K562 (cell line): ENCODE data around the gene FKBP8. TPM values are rescaled to one million over a fixed set of nuclear protein-coding genes. Genes with fewer than 3 reads are reported as not detected.

Experiments
- BCL6 ChIP-seq: fragments of 250-450 bp; sonication (Bioruptor Pico); IDR thresholded peaks from 2 replicates; pipeline ENCODE4 v1.4.0; 2020
- BRD9 ChIP-seq: fragments of 450-650 bp; IDR thresholded peaks from 2 replicates; pipeline ENCODE4 v1.6.1; 2018; ENCODE audit warnings: low read depth; ENCODE audit not compliant: partially characterized antibody
- E2F3 ChIP-seq: fragments of 250-450 bp; sonication (Bioruptor Pico); IDR thresholded peaks from 2 replicates; pipeline ENCODE4 v1.4.0; 2020; ENCODE audit warnings: mild to moderate bottlenecking
- GTF2A2 ChIP-seq: IDR thresholded peaks from 2 replicates; pipeline ENCODE4 v1.6.1; 2016; ENCODE audit warnings: mild to moderate bottlenecking, missing genetic modification characterization, missing compliant biosample characterization
- GTF2F1 ChIP-seq: IDR thresholded peaks from 2 replicates; pipeline ENCODE4 v1.6.1; 2011; ENCODE audit warnings: low read depth, low read length, improper control_type of control experiment
- MAFG ChIP-seq: fragments of 450-650 bp; conservative IDR thresholded peaks from 2 replicates; pipeline ENCODE4 v1.6.1; 2016; ENCODE audit warnings: missing genetic modification characterization, missing compliant biosample characterization
- NCOA4 ChIP-seq: fragments of 450-650 bp; IDR thresholded peaks from 2 replicates; pipeline ENCODE4 v1.6.1; 2018; ENCODE audit warnings: mild to moderate bottlenecking; ENCODE audit not compliant: partially characterized antibody
- NR1H2 ChIP-seq: sonication (generic); formaldehyde crosslinking; IDR thresholded peaks from 2 replicates; pipeline ENCODE4 v1.4.0; 2020; ENCODE audit warnings: mild to moderate bottlenecking, missing genetic modification reagents
- PURB ChIP-seq: sonication (generic); formaldehyde crosslinking; IDR thresholded peaks from 2 replicates; pipeline ENCODE4 v1.9.0; 2021; ENCODE audit warnings: low read depth, mild to moderate bottlenecking, missing genetic modification reagents
- RBM15 ChIP-seq: fragments of 200-400 bp; formaldehyde crosslinking; IDR thresholded peaks from 2 replicates; pipeline ENCODE4 v1.6.1; 2018; ENCODE audit warnings: mild to moderate bottlenecking, low read length, moderate library complexity; ENCODE audit not compliant: insufficient read depth
- TBP ChIP-seq: optimal IDR thresholded peaks from 2 replicates; pipeline ENCODE3; 2011; ENCODE audit warnings: low read depth, low read length, improper control_type of control experiment
- ZNF583 ChIP-seq: fragments of 250-450 bp; sonication (Bioruptor Pico); IDR thresholded peaks from 2 replicates; pipeline ENCODE4 v1.4.0; 2020
- ZNF766 ChIP-seq: fragments of 200-800 bp; sonication (Bioruptor generic); conservative IDR thresholded peaks from 2 replicates; pipeline ENCODE4 v1.6.1; 2016; ENCODE audit warnings: missing genetic modification characterization, missing compliant biosample characterization
- polyA plus RNA-seq, 8 experiments: library from polyadenylated mRNA; depleted of rRNA in 4 of 8; stranded (reverse) in 5 of 8; unstranded in 3 of 8; fragments of >200 nt; fragmentation: Nextera tagmentation in 2 of 8; fragmentation: Illumina TruSeq in 1 of 8; extraction: Ambion mirVana in 2 of 8; extraction: Trizol in 1 of 8; gene quantifications; 2 replicates each; pipeline versions ENCODE4 v1.2.1 to v1.2.3, GENCODE V29; 2011 to 2014; ENCODE audit warnings: inconsistent platforms in 1 of 8, missing spikeins in 1 of 8
- total RNA-seq, 7 experiments: library from RNA; depleted of rRNA in 6 of 7; stranded (reverse); fragments of >200 nt in 6 of 7; fragmentation: Illumina TruSeq in 2 of 7; extraction: Trizol in 2 of 7; gene quantifications; 2 replicates each; pipeline versions ENCODE4 v1.2.1 to v1.2.3, GENCODE V29; 2011 to 2021; ENCODE audit warnings: low replicate concordance in 1 of 7
- TF ChIP-seq, protein P1 (sequence below): sonication (generic); formaldehyde crosslinking; IDR thresholded peaks from 2 replicates; pipeline ENCODE4 v1.8.0; 2023; ENCODE audit warnings: mild to moderate bottlenecking, missing genetic modification reagents
- TF ChIP-seq, protein P2 (sequence below), 2 experiments: fragments of 450-650 bp in 1 of 2; sonication (generic) in 1 of 2; formaldehyde crosslinking; conservative IDR thresholded peaks; 2 replicates each; pipeline versions ENCODE4 v1.4.0 to v1.8.1; 2020 to 2022; ENCODE audit warnings: mild to moderate bottlenecking in 1 of 2, missing genetic modification reagents in 1 of 2
- TF ChIP-seq, protein P3 (sequence below): fragments of 450-650 bp; formaldehyde crosslinking; IDR thresholded peaks from 2 replicates; pipeline ENCODE4 v1.4.0; 2020; ENCODE audit warnings: mild to moderate bottlenecking, mixed read lengths
- TF ChIP-seq, protein P4 (sequence below): sonication (generic); formaldehyde crosslinking; IDR thresholded peaks from 2 replicates; pipeline ENCODE4 v1.4.0; 2020; ENCODE audit warnings: mild to moderate bottlenecking, missing genetic modification reagents
- TF ChIP-seq, protein P5 (sequence below): fragments of 250-450 bp; sonication (Bioruptor Pico); IDR thresholded peaks from 2 replicates; pipeline ENCODE4 v1.4.0; 2020; ENCODE audit warnings: mild to moderate bottlenecking
- TF ChIP-seq, protein P6 (sequence below): fragments of 250-450 bp; sonication (Bioruptor Pico); IDR thresholded peaks from 2 replicates; pipeline ENCODE4 v1.5.0; 2021

Gene FKBP8
- total and polyA plus RNA-seq, 9 of the 15 experiments (the other 6 are each of a cell fraction or from before 2014, with no cell fraction given) = 0.46 to 236 (median 104) TPM

DNA sequence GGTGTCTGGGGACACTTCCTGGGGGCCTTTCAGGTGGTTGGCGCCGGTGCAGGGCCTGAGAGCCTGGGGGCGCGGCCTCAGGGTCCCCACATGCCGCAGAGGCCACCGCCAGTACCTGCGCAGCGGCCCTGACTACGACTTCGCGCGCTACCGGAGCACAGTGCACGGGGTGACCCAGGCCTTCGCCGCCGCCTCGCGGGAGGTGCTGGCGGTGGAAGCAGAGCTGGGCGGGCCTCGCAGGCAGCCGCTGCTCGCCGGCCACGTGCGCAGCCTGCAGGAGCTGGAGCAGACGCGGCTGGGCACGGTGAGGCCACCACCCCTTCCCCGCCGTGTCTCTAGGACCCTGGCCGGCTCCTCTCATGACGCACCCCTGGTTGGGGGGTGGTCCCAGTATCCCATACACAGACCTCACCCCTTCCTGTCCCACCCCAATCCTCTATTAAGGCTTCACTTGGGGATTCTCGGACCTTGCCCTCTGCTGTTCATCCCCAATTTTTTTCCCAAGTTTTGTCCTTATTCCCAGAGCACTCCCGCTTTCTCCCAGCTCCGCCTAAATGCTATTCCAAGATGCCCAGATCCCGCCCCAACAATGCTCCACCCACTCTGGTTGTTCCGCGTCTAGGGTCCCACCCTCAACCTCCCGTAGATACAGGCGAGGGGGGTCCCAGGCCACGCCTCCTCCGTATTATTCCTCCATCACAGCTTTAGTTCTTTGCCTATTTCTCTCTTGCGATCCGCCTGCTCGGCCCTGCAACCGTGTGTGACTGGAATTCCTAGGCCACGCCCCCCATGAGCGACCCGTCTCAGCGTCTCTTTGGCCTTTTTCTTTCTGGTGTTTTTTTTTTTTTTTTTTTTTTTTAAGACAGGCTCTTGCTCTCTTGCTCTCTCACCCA lies 46.3 kb upstream of the FKBP8 start (continued):
- TF ChIP-seq, protein P1, sequence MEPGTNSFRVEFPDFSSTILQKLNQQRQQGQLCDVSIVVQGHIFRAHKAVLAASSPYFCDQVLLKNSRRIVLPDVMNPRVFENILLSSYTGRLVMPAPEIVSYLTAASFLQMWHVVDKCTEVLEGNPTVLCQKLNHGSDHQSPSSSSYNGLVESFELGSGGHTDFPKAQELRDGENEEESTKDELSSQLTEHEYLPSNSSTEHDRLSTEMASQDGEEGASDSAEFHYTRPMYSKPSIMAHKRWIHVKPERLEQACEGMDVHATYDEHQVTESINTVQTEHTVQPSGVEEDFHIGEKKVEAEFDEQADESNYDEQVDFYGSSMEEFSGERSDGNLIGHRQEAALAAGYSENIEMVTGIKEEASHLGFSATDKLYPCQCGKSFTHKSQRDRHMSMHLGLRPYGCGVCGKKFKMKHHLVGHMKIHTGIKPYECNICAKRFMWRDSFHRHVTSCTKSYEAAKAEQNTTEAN = no peak
- TF ChIP-seq, protein P2, sequence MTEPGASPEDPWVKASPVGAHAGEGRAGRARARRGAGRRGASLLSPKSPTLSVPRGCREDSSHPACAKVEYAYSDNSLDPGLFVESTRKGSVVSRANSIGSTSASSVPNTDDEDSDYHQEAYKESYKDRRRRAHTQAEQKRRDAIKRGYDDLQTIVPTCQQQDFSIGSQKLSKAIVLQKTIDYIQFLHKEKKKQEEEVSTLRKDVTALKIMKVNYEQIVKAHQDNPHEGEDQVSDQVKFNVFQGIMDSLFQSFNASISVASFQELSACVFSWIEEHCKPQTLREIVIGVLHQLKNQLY (CRISPR knock-in tag; conservative IDR thresholded peaks at IDR 0.05) = peak in 1 of 2 experiments; percentile 96; a peak in 1 of 4 replicates
- TF ChIP-seq, protein P3, sequence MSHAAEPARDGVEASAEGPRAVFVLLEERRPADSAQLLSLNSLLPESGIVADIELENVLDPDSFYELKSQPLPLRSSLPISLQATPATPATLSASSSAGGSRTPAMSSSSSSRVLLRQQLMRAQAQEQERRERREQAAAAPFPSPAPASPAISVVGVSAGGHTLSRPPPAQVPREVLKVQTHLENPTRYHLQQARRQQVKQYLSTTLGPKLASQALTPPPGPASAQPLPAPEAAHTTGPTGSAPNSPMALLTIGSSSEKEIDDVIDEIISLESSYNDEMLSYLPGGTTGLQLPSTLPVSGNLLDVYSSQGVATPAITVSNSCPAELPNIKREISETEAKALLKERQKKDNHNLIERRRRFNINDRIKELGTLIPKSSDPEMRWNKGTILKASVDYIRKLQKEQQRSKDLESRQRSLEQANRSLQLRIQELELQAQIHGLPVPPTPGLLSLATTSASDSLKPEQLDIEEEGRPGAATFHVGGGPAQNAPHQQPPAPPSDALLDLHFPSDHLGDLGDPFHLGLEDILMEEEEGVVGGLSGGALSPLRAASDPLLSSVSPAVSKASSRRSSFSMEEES (CRISPR knock-in tag) = no peak
- TF ChIP-seq E2F3 (CRISPR knock-in tag) = no peak
- no peak for TF ChIP-seq NR1H2
- no peak for TF ChIP-seq ZNF583
- TF ChIP-seq GTF2F1 = no peak
- TF ChIP-seq, protein P4, sequence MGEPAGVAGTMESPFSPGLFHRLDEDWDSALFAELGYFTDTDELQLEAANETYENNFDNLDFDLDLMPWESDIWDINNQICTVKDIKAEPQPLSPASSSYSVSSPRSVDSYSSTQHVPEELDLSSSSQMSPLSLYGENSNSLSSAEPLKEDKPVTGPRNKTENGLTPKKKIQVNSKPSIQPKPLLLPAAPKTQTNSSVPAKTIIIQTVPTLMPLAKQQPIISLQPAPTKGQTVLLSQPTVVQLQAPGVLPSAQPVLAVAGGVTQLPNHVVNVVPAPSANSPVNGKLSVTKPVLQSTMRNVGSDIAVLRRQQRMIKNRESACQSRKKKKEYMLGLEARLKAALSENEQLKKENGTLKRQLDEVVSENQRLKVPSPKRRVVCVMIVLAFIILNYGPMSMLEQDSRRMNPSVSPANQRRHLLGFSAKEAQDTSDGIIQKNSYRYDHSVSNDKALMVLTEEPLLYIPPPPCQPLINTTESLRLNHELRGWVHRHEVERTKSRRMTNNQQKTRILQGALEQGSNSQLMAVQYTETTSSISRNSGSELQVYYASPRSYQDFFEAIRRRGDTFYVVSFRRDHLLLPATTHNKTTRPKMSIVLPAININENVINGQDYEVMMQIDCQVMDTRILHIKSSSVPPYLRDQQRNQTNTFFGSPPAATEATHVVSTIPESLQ = peak; percentile 90; the same call in 1 of the 2 replicates
- TF ChIP-seq ZNF766 (CRISPR knock-in tag) = no peak
- no peak for TF ChIP-seq TBP
- no peak for TF ChIP-seq RBM15
- TF ChIP-seq, protein P5, sequence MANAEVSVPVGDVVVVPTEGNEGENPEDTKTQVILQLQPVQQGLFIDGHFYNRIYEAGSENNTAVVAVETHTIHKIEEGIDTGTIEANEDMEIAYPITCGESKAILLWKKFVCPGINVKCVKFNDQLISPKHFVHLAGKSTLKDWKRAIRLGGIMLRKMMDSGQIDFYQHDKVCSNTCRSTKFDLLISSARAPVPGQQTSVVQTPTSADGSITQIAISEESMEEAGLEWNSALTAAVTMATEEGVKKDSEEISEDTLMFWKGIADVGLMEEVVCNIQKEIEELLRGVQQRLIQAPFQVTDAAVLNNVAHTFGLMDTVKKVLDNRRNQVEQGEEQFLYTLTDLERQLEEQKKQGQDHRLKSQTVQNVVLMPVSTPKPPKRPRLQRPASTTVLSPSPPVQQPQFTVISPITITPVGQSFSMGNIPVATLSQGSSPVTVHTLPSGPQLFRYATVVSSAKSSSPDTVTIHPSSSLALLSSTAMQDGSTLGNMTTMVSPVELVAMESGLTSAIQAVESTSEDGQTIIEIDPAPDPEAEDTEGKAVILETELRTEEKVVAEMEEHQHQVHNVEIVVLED = peak; percentile 8; the same call in 1 of the 2 replicates
- TF ChIP-seq BCL6 (CRISPR knock-in tag) = no peak
- no peak for TF ChIP-seq MAFG (tag)
- no peak for TF ChIP-seq BRD9
- TF ChIP-seq GTF2A2 (tag) = no peak
- TF ChIP-seq, protein P6, sequence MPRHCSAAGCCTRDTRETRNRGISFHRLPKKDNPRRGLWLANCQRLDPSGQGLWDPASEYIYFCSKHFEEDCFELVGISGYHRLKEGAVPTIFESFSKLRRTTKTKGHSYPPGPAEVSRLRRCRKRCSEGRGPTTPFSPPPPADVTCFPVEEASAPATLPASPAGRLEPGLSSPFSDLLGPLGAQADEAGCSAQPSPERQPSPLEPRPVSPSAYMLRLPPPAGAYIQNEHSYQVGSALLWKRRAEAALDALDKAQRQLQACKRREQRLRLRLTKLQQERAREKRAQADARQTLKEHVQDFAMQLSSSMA (CRISPR knock-in tag) = no peak
- TF ChIP-seq NCOA4 = no peak
- TF ChIP-seq PURB (CRISPR knock-in tag) = no peak
